Adrenal gland (tissue), 5 donors: ENCODE results near the gene PKP4.

Source experiments
- POLR2A ChIP-seq, 2 donors: fragments of 450-650 bp; IDR thresholded peaks; one replicate each; pipeline ENCODE4 v1.6.1; 2017; ENCODE audit warnings: antibody characterized with exemption in 2 of 2, mild to moderate bottlenecking in 2 of 2, moderate library complexity in 1 of 2
- TF ChIP-seq, protein P1 (sequence below), 6 experiments: fragments of 450-650 bp in 4 of 6; fragments of 200-600 bp in 2 of 6; sonication (generic) in 1 of 6; IDR thresholded peaks; 1 replicate in 5 of 6; 2 replicates in 1 of 6; pipeline versions ENCODE4 v1.5.1 to v1.8.0; 2016 to 2021; ENCODE audit warnings: antibody characterized with exemption in 6 of 6, mild to moderate bottlenecking in 2 of 6, moderate library complexity in 1 of 6
- donor health status: DM: no; HTN: no; CAD: no.

DNA sequence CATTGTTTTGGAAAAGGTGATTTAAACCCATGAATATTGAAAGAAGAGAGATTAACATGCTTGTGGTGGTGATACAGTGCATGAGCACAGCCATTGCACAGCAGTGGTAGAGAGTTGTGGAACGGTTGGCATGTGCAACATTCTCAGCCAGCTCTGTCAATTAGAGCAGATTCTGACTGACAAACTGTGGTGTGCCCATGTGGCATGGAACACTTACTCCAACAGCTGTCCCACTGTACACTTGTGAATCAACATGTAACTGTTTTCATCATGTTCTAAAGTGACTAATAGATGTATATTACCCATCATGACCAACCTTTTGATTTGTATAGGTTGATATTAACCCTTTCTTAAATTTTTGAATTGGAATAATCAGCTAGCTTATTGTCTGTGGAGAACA, 55.6 kb downstream of the PKP4 start:
- TF ChIP-seq, protein P1, sequence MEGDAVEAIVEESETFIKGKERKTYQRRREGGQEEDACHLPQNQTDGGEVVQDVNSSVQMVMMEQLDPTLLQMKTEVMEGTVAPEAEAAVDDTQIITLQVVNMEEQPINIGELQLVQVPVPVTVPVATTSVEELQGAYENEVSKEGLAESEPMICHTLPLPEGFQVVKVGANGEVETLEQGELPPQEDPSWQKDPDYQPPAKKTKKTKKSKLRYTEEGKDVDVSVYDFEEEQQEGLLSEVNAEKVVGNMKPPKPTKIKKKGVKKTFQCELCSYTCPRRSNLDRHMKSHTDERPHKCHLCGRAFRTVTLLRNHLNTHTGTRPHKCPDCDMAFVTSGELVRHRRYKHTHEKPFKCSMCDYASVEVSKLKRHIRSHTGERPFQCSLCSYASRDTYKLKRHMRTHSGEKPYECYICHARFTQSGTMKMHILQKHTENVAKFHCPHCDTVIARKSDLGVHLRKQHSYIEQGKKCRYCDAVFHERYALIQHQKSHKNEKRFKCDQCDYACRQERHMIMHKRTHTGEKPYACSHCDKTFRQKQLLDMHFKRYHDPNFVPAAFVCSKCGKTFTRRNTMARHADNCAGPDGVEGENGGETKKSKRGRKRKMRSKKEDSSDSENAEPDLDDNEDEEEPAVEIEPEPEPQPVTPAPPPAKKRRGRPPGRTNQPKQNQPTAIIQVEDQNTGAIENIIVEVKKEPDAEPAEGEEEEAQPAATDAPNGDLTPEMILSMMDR (IDR thresholded peaks at IDR 0.05), result no peak
- no peak for TF ChIP-seq POLR2A (IDR thresholded peaks at IDR 0.05)
